GM12878 (cell line): ENCODE results near the gene PPEF1. TPM values are rescaled to one million over a fixed set of nuclear protein-coding genes. Genes with fewer than 3 reads are reported as not detected.

Experiments used
- ATAC-seq: fragments of 200-7000 bp; cut with Tn5 transposase; 3 replicates; pipeline ENCODE4 v1.9.1; 2020; ENCODE audit warnings: mild to moderate bottlenecking, moderate library complexity
- BruUV-seq: library from RNA; stranded (reverse); fragments of 400-500 nt; replicated peaks from 2 replicates; lab custom pipeline; 2021; lab: Mats Ljungman, UMichigan
- CTCF ChIA-PET: fragments of 300-600 bp; sonication (Branson Sonifier 250); formaldehyde crosslinking; extraction: SDS; loops from one replicate; lab custom pipeline; 2021; ENCODE audit warnings: inconsistent platforms; lab: Yijun Ruan, JAX
- POLR2A ChIA-PET: fragments of 350-600 bp; formaldehyde crosslinking; extraction: SDS; loops from one replicate; lab custom pipeline; 2021; ENCODE audit warnings: inconsistent platforms; lab: Charles Lee
- RAD21 ChIA-PET: fragments of 300-600 bp; sonication (Branson Sonifier 250); formaldehyde crosslinking; loops from one replicate; lab custom pipeline; 2023; ENCODE audit warnings: antibody characterized with exemption; ENCODE audit not compliant: unreplicated experiment; lab: Charles Lee
- SMC1A ChIA-PET: fragments of 300-600 bp; sonication (Branson Sonifier 250); formaldehyde crosslinking; loops from one replicate; lab custom pipeline; 2023; ENCODE audit not compliant: unreplicated experiment, uncharacterized antibody; lab: Charles Lee
- DNase-seq: peaks from one replicate; pipeline ENCODE4 v3.0.0-alpha.2; 2011; ENCODE audit warnings: low read depth, low spot score
- FAIRE-seq: peaks from 3 replicates; lab custom pipeline; 2011; peaks lifted over from hg19 to GRCh38; lab: Jason Lieb, UNC
- H2AFZ ChIP-seq: 2 replicates; pipeline ENCODE4 v1.6.0; 2011; ENCODE audit warnings: low read depth, low read length, control low read depth; ENCODE audit not compliant: control insufficient read depth
- H3K27ac ChIP-seq: 2 replicates; pipeline ENCODE4 v1.5.1; 2011; ENCODE audit warnings: control low read depth; ENCODE audit not compliant: control insufficient read depth, insufficient read depth
- H3K27me3 ChIP-seq, 2 experiments: replicated peaks in 1 of 2; 2 replicates each; pipeline versions ENCODE4 v1.6.0 to v1.6.1; 2011; ENCODE audit warnings: low read length in 1 of 2; ENCODE audit not compliant: control insufficient read depth in 2 of 2, insufficient read depth in 2 of 2
- H3K36me3 ChIP-seq, 2 experiments: 2 replicates each; pipeline ENCODE4 v1.5.1; 2011; ENCODE audit warnings: low read length in 1 of 2; ENCODE audit not compliant: control insufficient read depth in 2 of 2, insufficient read depth in 2 of 2
- H3K4me1 ChIP-seq: 2 replicates; pipeline ENCODE4 v1.6.1; 2011; ENCODE audit warnings: mild to moderate bottlenecking, low read length, moderate library complexity, mixed read lengths; ENCODE audit not compliant: control insufficient read depth, insufficient read depth
- H3K4me2 ChIP-seq: 2 replicates; pipeline ENCODE4 v1.6.0; 2011; ENCODE audit warnings: control low read depth; ENCODE audit not compliant: control insufficient read depth, insufficient read depth
- H3K4me3 ChIP-seq: fragments of 200-600 bp; sonication (generic); 2 replicates; pipeline ENCODE4 v1.5.1; 2016
- H3K79me2 ChIP-seq: 2 replicates; pipeline ENCODE4 v1.6.0; 2011; ENCODE audit warnings: low read length; ENCODE audit not compliant: control insufficient read depth, insufficient read depth
- H3K9ac ChIP-seq: 2 replicates; pipeline ENCODE4 v1.8.0; 2011; ENCODE audit warnings: low read length, control low read depth, mixed read lengths; ENCODE audit not compliant: control insufficient read depth, insufficient read depth
- H3K9me3 ChIP-seq: replicated peaks from 3 replicates; pipeline ENCODE4 v1.5.1; 2011; ENCODE audit warnings: mild to moderate bottlenecking, low read length; ENCODE audit not compliant: control insufficient read depth, insufficient read depth
- H4K20me1 ChIP-seq: 2 replicates; pipeline ENCODE4 v1.6.0; 2011; ENCODE audit not compliant: control insufficient read depth, insufficient read depth
- ATF2 ChIP-seq: IDR thresholded peaks from 2 replicates; pipeline ENCODE4 v1.6.1; 2012; ENCODE audit warnings: low read length, inconsistent platforms
- BRCA1 ChIP-seq: IDR thresholded peaks from 2 replicates; pipeline ENCODE4 v1.6.1; 2011; ENCODE audit warnings: low read depth, low read length, improper control_type of control experiment
- CEBPB ChIP-seq, 2 experiments: fragments of 150-350 bp in 1 of 2; IDR thresholded peaks; 2 replicates each; pipeline ENCODE4 v1.6.1; 2012 to 2014; ENCODE audit warnings: low read depth in 2 of 2, low read length in 2 of 2, borderline replicate concordance in 1 of 2, inconsistent platforms in 1 of 2
- E2F8 ChIP-seq: fragments of 450-650 bp; IDR thresholded peaks from 2 replicates; pipeline ENCODE4 v1.6.1; 2018; ENCODE audit warnings: mild to moderate bottlenecking, low read depth, moderate library complexity; ENCODE audit not compliant: partially characterized antibody
- EP300 ChIP-seq, 2 experiments: fragments of 150-350 bp in 1 of 2; IDR thresholded peaks; 2 replicates each; pipeline ENCODE4 v1.6.1; 2011 to 2012; ENCODE audit warnings: low read depth in 2 of 2, low read length in 2 of 2, borderline replicate concordance in 1 of 2, improper control_type of control experiment in 1 of 2, inconsistent platforms in 1 of 2; ENCODE audit not compliant: control insufficient read depth in 1 of 2
- HDAC2 ChIP-seq: fragments of 200-600 bp; sonication (generic); IDR thresholded peaks from 2 replicates; pipeline ENCODE4 v1.6.1; 2017
- HDAC6 ChIP-seq: fragments of 200-600 bp; sonication (generic); IDR thresholded peaks from one replicate; pipeline ENCODE4 v1.8.0; 2017; ENCODE audit warnings: antibody characterized with exemption; ENCODE audit not compliant: unreplicated experiment
- MXI1 ChIP-seq: fragments of 150-350 bp; IDR thresholded peaks from 2 replicates; pipeline ENCODE4 v1.6.1; 2011; ENCODE audit warnings: low read depth, mild to moderate bottlenecking, inconsistent platforms, low read length, improper control_type of control experiment
- PML ChIP-seq: IDR thresholded peaks from 2 replicates; pipeline ENCODE4 v1.6.1; 2012; ENCODE audit warnings: low read length, inconsistent platforms
- WGBS: methylation state at CpG from one replicate; pipeline ENCODE4 v1.1.6; 2016; ENCODE audit warnings: low lambda C conversion rate; ENCODE audit not compliant: insufficient replicate concordance, insufficient coverage; ENCODE audit errors: missing lambda C conversion rate; 5-methylcytosine and 5-hydroxymethylcytosine counted together
- in situ Hi-C: fragments of 300-500 bp; cut with MboI; formaldehyde crosslinking; loops from 9 replicates; pipeline ENCODE4 v1.14.3; 2018; ENCODE audit warnings: mixed read lengths
- intact Hi-C: fragments of 100-400 bp; cut with micrococcal nuclease; formaldehyde crosslinking; loops from one replicate; pipeline ENCODE4 v1.14.2; 2022; ENCODE audit not compliant: unreplicated experiment
- polyA plus RNA-seq, 11 experiments: library from polyadenylated mRNA; depleted of rRNA in 4 of 11; unstranded in 6 of 11; stranded (reverse) in 5 of 11; fragments of >200 nt; fragmentation: Nextera tagmentation in 4 of 11; fragmentation: Illumina TruSeq in 1 of 11; extraction: Ambion mirVana in 4 of 11; extraction: Trizol in 1 of 11; gene quantifications; 1 replicate in 1 of 11; 2 replicates in 10 of 11; pipeline versions ENCODE4 v1.2.1 to v1.2.3, GENCODE V29; 2011 to 2016; ENCODE audit warnings: inconsistent platforms in 2 of 11, missing spikeins in 2 of 11, low read depth in 1 of 11
- total RNA-seq, 4 experiments: library from RNA; depleted of rRNA in 3 of 4; stranded (reverse); fragments of >200 nt in 3 of 4; fragmentation: Illumina TruSeq in 1 of 4; extraction: Trizol in 1 of 4; gene quantifications; 2 replicates each; pipeline versions ENCODE4 v1.2.1 to v1.2.3, GENCODE V29; 2013 to 2021
- TF ChIP-seq, protein P1 (sequence below), 3 experiments: IDR thresholded peaks in 2 of 3; conservative IDR thresholded peaks in 1 of 3; 2 replicates each; pipeline ENCODE4 v1.5.1; 2011; ENCODE audit warnings: low read depth in 3 of 3, low read length in 3 of 3, mild to moderate bottlenecking in 3 of 3, control low read depth in 2 of 3, moderate library complexity in 2 of 3, inconsistent platforms in 1 of 3, mixed read lengths in 1 of 3; ENCODE audit not compliant: control insufficient read depth in 2 of 3, insufficient read depth in 1 of 3; ENCODE audit errors: extremely low read depth in 1 of 3
- TF ChIP-seq, protein P2 (sequence below): fragments of 450-650 bp; formaldehyde crosslinking; IDR thresholded peaks from 2 replicates; pipeline ENCODE4 v1.4.0; 2022; ENCODE audit warnings: mild to moderate bottlenecking, moderate library complexity

The PPEF1 gene
- total and polyA plus RNA-seq, 10 of the 15 experiments (the other 5 are each of a cell fraction or from before 2014, with no cell fraction given): 0.24 to 2.2 (median 0.50) TPM

DNA sequence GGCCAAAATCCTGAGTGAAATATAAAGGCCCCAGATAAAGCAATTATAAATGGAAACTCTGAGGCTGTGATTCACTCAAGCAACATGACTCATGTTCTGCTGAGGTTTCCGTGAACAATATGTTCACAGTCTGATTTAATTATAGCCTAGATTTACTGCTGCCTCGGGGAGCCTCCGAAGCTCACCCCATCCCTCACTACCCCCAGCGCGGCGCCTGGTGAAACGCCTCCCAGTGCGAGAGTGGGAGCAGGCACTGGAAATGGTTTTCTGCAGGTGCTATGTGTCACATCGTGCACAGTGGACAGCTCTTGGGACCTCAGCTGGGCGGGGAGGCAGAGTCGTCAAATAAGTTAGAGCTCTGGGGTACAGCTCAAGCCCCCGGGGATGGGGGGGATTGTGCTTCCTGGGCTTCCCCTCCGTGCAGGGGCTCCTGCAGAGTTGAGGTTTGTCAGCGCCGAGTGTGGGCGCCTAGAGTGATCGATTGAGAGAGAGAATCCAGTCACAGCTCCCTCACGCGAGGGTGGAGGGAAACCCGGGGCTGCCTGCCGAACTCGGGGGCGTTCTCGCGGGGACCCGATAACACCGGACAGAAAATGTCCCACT, 165.8 kb downstream of the PPEF1 start:
- H3K4me3 ChIP-seq: no peak overlapping the region
- DNase-seq (no peak), ATAC-seq (no peak), FAIRE-seq (no peak)
- ChIA-PET SMC1A (interaction anchor here (1.0 kb wide), 1 partner anchor 17 kb away, joined by 4 read pairs; no protein-coding TSS in a partner anchor), RAD21 (interaction anchor here (0.7 to 1.0 kb wide), 2 partner anchors 12 to 14 kb away, joined by 3 read pairs; no protein-coding TSS in a partner anchor), POLR2A (no interaction called here), CTCF (interaction anchor here (0.7 kb wide), 1 partner anchor 12 kb away, joined by 3 read pairs; no protein-coding TSS in a partner anchor)
- H3K4me1 ChIP-seq: no peaks in the 10 kb centered on the region
- no peaks in the 10 kb centered on the region for H3K27me3 ChIP-seq
- BruUV-seq: no TSS peak
- no peaks in the 10 kb centered on the region for H3K36me3 ChIP-seq
- H4K20me1 ChIP-seq: no peaks in the 10 kb centered on the region
- no peak overlapping the region for H3K27ac ChIP-seq
- intact Hi-C loops (no loop called here), in situ Hi-C loops (no loop called here)
- H3K79me2 ChIP-seq: no peaks in the 10 kb centered on the region
- no peak overlapping the region for H3K4me2 ChIP-seq
- H3K9ac ChIP-seq: no peak overlapping the region
- WGBS: 81% methylated on average over 26 of the region's 27 CpGs
- H2AFZ ChIP-seq: no peak overlapping the region
- H3K9me3 ChIP-seq: no peaks in the 10 kb centered on the region
- TF ChIP-seq, protein P1, sequence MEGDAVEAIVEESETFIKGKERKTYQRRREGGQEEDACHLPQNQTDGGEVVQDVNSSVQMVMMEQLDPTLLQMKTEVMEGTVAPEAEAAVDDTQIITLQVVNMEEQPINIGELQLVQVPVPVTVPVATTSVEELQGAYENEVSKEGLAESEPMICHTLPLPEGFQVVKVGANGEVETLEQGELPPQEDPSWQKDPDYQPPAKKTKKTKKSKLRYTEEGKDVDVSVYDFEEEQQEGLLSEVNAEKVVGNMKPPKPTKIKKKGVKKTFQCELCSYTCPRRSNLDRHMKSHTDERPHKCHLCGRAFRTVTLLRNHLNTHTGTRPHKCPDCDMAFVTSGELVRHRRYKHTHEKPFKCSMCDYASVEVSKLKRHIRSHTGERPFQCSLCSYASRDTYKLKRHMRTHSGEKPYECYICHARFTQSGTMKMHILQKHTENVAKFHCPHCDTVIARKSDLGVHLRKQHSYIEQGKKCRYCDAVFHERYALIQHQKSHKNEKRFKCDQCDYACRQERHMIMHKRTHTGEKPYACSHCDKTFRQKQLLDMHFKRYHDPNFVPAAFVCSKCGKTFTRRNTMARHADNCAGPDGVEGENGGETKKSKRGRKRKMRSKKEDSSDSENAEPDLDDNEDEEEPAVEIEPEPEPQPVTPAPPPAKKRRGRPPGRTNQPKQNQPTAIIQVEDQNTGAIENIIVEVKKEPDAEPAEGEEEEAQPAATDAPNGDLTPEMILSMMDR (IDR thresholded peaks at IDR 0.05 in 2 of 3, conservative IDR thresholded peaks at IDR 0.05 in 1 of 3; ENCODE audit: control insufficient read depth in 2 of 3, extremely low read depth in 1 of 3, insufficient read depth in 1 of 3, low read depth in 3 of 3, low read length in 3 of 3): no peak
- TF ChIP-seq E2F8: no peak
- no peak for TF ChIP-seq PML
- no peak for TF ChIP-seq HDAC6
- TF ChIP-seq MXI1: no peak
- TF ChIP-seq CEBPB (IDR thresholded peaks at IDR 0.05; ENCODE audit: borderline replicate concordance in 1 of 2, low read depth in 2 of 2, low read length in 2 of 2): no peak
- TF ChIP-seq BRCA1: no peak
- TF ChIP-seq ATF2: no peak
- TF ChIP-seq, protein P2, sequence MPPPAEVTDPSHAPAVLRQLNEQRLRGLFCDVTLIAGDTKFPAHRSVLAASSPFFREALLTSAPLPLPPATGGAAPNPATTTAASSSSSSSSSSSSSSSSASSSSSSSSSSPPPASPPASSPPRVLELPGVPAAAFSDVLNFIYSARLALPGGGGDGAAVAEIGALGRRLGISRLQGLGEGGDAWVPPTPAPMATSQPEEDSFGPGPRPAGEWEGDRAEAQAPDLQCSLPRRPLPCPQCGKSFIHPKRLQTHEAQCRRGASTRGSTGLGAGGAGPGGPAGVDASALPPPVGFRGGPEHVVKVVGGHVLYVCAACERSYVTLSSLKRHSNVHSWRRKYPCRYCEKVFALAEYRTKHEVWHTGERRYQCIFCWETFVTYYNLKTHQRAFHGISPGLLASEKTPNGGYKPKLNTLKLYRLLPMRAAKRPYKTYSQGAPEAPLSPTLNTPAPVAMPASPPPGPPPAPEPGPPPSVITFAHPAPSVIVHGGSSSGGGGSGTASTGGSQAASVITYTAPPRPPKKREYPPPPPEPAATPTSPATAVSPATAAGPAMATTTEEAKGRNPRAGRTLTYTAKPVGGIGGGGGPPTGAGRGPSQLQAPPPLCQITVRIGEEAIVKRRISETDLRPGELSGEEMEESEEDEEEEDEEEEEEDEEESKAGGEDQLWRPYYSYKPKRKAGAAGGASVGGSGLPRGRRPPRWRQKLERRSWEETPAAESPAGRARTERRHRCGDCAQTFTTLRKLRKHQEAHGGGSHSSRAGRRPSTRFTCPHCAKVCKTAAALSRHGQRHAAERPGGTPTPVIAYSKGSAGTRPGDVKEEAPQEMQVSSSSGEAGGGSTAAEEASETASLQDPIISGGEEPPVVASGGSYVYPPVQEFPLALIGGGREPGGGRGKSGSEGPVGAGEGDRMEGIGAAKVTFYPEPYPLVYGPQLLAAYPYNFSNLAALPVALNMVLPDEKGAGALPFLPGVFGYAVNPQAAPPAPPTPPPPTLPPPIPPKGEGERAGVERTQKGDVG: no peak
- no peak for TF ChIP-seq HDAC2
- TF ChIP-seq EP300 (IDR thresholded peaks at IDR 0.05; ENCODE audit: borderline replicate concordance in 1 of 2, control insufficient read depth in 1 of 2, low read depth in 2 of 2, low read length in 2 of 2): no peak
